ENCODE results near the gene HMCN1.

The HMCN1 gene

GRCh38 chr1:185886671-185887070 lies 152.5 kb downstream of the HMCN1 start:
- TF ChIP-seq REST (IDR thresholded peaks at IDR 0.05; ENCODE audit: insufficient read depth in 1 of 2, low read depth in 2 of 2, low read length in 2 of 2) (no peak), POLR2AphosphoS5 (IDR thresholded peaks at IDR 0.05; ENCODE audit: low read depth, low read length) (no peak), TAF1 (IDR thresholded peaks at IDR 0.05; ENCODE audit: borderline replicate concordance, insufficient read depth, low read length) (no peak), FOXP2 (optimal IDR thresholded peaks at IDR 0.05; ENCODE audit: borderline replicate concordance, extremely low read depth, extremely low read length, insufficient read depth) (no peak), SIN3A (IDR thresholded peaks at IDR 0.05; ENCODE audit: borderline replicate concordance, insufficient read depth, low read length) (no peak)

GRCh38 chr1:185894791-185895190 lies 160.6 kb downstream of the HMCN1 start:
- TF ChIP-seq TAF1 (IDR thresholded peaks at IDR 0.05; ENCODE audit: borderline replicate concordance, insufficient read depth, low read length) (no peak), REST (IDR thresholded peaks at IDR 0.05; ENCODE audit: insufficient read depth in 1 of 2, low read depth in 2 of 2, low read length in 2 of 2) (no peak), SIN3A (IDR thresholded peaks at IDR 0.05; ENCODE audit: borderline replicate concordance, insufficient read depth, low read length) (no peak), FOXP2 (optimal IDR thresholded peaks at IDR 0.05; ENCODE audit: borderline replicate concordance, extremely low read depth, extremely low read length, insufficient read depth) (no peak), POLR2AphosphoS5 (IDR thresholded peaks at IDR 0.05; ENCODE audit: low read depth, low read length) (no peak)

GRCh38 chr1:185895208-185895900 lies 161.2 kb downstream of the HMCN1 start:
- TF ChIP-seq POLR2AphosphoS5 (IDR thresholded peaks at IDR 0.05; ENCODE audit: low read depth, low read length) (no peak), SIN3A (IDR thresholded peaks at IDR 0.05; ENCODE audit: borderline replicate concordance, insufficient read depth, low read length) (no peak), REST (IDR thresholded peaks at IDR 0.05; ENCODE audit: insufficient read depth in 1 of 2, low read depth in 2 of 2, low read length in 2 of 2) (no peak), TAF1 (IDR thresholded peaks at IDR 0.05; ENCODE audit: borderline replicate concordance, insufficient read depth, low read length) (no peak), FOXP2 (optimal IDR thresholded peaks at IDR 0.05; ENCODE audit: borderline replicate concordance, extremely low read depth, extremely low read length, insufficient read depth) (no peak)

- TF ChIP-seq TAF1 (IDR thresholded peaks at IDR 0.05; ENCODE audit: borderline replicate concordance, insufficient read depth, low read length) (no peak), FOXP2 (optimal IDR thresholded peaks at IDR 0.05; ENCODE audit: borderline replicate concordance, extremely low read depth, extremely low read length, insufficient read depth) (no peak), REST (IDR thresholded peaks at IDR 0.05; ENCODE audit: insufficient read depth in 1 of 2, low read depth in 2 of 2, low read length in 2 of 2) (no peak), POLR2AphosphoS5 (IDR thresholded peaks at IDR 0.05; ENCODE audit: low read depth, low read length) (no peak), SIN3A (IDR thresholded peaks at IDR 0.05; ENCODE audit: borderline replicate concordance, insufficient read depth, low read length) (no peak)
These were observed 162.7 kb downstream of the HMCN1 start for GRCh38 chr1:185896863-185897262.
